ENCODE results near the gene RAP1B.

Gene RAP1B

GRCh38 chr12:68610370-68611093, at the start of gene RAP1B:
Gene RAP1B, plus strand, starts transcription at chr12:68610899. Its CDS starts 37,826 bp downstream, at chr12:68648725.
- peak; percentile 92 for DNase-seq (ENCODE audit: low spot score)

GRCh38 chr12:68561830-68562229, 48.9 kb upstream of the RAP1B start:
- DNase-seq (ENCODE audit: low spot score): no peak

DNA sequence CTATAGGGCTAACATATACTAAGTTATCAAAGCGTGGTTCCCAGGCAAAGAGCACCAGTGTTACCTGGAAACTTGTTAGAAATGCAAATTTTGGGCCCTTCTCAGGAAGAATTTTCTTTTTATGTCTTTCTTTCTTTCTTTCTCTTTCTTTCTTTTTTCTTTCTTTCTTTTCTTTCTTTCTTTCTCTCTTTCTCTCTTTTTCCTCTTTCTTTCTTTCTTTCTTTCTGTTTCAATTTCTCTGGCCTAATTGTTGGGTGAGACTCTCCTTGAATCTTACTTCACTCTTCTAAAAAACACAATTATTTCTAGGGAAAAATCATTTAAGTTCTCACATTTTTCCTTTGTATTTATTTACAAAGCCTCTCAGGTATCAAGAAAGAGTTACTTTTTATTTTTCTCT, 46.5 kb upstream of the RAP1B start:
- DNase-seq (ENCODE audit: low spot score): no peak

GRCh38 chr12:68565391-68565903, 45.3 kb upstream of the RAP1B start:
- no peak for DNase-seq (ENCODE audit: low spot score)

- DNase-seq (ENCODE audit: low spot score): no peak
Observed at GRCh38 chr12:68568922-68569569, 41.7 kb upstream of the RAP1B start.

DNA sequence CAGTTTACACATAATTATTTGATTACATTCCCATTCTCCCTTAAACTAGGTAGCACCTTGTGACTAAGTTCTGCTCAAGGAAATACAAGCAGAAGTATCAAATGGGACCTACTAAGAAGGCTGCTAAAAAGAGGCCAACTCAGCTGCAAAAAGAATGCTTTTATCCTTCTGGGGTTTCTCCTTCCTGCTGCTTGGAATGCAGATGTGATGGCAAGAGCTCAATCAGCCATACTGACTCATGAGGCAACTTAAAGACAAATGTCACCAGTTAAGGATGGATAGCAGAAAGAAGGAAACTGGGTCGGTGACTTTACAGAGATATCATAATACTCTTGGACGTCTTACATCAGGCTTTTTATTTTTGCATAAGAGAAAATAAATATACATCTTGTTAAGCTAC, 38.0 kb upstream of the RAP1B start:
- DNase-seq (ENCODE audit: low spot score): no peak

GRCh38 chr12:68573406-68573805, 37.3 kb upstream of the RAP1B start:
- DNase-seq (ENCODE audit: low spot score): no peak

DNA sequence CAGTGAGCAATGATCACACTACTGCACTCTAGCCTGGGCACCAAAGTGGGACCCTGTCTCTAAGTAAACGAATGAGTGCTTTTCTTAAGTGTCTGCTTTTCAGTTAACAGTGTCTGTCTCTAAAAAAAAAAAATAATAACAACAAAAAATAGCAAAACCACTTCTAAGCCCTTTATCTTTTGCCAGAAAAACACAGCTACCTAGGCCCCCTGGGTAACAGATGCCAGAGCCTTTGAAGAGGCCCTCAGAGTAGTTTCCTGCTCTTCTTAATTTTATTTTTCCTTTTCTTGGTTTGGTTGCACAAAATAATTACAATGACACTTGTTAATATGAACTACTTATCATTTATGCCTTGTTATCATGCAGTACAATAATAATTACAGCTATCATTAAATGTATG, 32.8 kb upstream of the RAP1B start:
- no peak for DNase-seq (ENCODE audit: low spot score)

- DNase-seq (ENCODE audit: low spot score): no peak
Observed at GRCh38 chr12:68578765-68579164, 31.9 kb upstream of the RAP1B start.

DNA sequence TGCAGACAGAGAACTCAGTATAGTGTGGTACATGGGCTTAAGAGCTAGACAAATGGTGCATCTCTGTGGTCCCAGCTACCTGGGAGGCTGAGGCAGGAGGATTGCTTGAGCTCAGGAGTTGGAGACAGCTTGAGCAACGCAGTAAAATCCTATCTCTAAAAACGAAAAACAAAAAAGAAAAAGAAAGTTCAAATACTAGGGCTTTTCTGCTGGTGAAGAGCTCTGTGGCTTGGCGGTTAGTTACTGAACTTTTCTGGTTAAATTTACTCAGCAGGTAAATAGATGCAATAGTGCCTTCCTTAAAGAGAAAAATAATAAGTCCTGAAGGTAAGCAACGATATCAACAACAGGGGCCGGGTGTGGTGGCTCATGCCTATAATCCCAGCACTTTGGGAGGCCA, 31.4 kb upstream of the RAP1B start:
- DNase-seq (ENCODE audit: low spot score): no peak

DNA sequence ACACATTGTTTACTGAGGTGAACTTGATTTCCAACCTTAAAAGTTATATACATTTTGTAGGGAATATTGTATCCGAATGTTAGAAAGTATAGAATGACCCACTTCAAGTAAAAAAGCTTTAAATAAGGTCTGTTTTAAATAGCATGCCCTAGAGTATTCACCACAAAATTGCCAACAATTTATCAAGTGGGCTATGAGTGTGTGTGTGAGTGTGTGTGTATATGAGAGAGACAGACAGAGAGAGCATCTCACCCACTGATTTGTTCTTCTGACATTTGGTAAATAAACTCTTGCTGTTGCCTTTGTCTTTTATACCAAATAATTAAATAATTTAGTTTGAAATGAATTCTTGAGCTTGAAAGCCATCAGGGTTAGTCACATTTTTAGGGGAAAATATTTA, 29.8 kb upstream of the RAP1B start:
- no peak for DNase-seq (ENCODE audit: low spot score)

GRCh38 chr12:68581926-68582325, 28.8 kb upstream of the RAP1B start:
- no peak for DNase-seq (ENCODE audit: low spot score)

DNA sequence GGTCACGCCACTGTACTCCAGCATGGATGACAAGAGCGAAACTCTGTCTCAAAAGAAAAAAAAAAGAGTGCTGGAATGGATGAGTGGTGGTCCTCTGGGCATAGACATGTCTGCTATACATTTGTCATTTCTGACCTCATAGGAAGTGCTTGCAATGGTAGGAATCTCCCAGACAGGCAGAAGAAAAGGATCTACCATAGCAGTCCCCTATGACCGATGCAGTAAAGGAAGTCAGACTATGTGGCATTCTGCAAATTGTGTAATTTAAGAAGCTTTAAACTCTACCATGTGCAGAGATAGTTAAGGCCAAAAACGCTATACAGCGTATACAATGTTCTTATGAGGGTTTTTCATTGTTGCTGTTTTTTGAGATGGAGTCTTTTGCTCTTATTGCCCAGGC, 24.7 kb upstream of the RAP1B start:
- no peak for DNase-seq (ENCODE audit: low spot score)

DNA sequence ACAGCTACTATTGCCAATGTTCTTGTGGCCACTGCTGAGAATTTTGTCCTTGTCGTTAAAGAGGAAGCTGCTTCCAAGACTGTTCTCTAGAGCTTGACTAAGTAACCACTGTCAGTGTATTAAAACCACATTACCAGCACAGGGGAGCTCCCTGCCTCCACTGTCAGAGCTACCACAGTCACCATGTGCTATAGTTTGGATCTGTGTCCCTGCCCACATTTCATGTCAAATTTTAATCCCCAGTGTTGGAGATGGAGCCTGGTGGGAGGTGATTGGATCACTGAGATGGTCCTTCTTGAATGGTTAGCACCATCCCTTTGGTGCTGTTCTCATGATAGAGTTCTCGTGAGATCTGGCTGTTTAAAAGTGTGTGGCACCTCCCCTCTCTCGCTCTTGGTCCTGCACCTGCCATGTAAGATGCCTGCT, 23.2 kb upstream of the RAP1B start:
- DNase-seq (ENCODE audit: low spot score): peak; percentile 63

DNA sequence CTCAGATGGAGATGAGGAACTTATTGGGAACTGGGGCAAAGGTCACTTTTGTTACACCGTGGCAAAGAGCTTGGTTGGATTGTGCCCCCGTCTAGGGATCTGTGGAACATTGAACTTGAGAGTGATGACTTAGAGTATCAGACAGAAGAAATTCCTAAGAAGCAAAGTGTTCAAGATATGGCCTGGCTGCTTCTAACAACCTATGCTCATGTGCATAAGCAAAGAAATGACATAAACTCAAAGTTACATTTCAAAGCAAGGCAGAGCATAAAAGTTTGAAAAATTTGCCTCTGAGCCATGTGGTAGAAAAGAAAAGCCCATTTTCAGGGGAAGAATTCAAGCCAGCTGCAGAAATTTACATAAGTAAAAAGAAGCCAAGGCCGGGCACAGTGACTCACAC, 21.5 kb upstream of the RAP1B start:
- DNase-seq (ENCODE audit: low spot score): no peak

GRCh38 chr12:68591734-68592418, 18.8 kb upstream of the RAP1B start:
- DNase-seq (ENCODE audit: low spot score): peak; percentile 86

DNA sequence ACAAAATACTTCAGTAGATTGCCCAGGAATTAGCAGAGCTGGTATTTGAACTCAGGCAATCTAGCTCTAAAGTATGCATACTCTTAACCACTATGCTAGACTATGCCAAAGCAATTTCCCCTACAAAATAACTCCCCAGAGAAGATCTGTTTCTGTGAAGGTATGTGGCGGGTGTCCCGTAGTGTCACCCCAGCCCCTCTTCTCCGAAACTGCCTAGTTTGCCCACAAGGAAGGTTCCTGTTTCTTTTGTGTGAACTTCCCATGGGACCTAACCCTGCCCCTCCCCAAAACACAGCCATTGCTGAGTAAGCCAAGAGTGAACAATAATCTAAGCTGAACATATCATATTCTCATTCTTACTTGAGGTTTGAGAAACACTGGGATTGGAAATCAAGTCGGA, 15.5 kb upstream of the RAP1B start:
- no peak for DNase-seq (ENCODE audit: low spot score)

DNA sequence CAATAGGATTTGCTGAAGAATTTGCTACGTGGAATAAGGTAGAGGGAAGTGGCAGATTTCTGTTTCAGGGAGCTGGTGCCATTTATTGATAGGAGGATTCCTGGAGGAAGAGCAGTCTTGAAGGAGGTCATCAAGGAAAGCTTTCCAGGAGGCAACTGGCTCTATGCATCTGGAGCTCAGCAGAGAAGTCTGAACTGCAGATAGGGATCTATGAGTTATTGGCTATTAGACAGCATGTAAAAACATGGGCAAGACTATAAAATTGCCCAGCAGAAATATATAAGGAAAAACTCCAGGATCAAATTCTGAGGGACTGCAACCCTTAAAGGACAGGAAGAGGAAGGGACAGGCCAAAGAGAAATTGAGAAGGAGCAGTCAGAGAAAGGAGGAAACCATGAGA, 8.9 kb upstream of the RAP1B start:
- no peak for DNase-seq (ENCODE audit: low spot score)

DNA sequence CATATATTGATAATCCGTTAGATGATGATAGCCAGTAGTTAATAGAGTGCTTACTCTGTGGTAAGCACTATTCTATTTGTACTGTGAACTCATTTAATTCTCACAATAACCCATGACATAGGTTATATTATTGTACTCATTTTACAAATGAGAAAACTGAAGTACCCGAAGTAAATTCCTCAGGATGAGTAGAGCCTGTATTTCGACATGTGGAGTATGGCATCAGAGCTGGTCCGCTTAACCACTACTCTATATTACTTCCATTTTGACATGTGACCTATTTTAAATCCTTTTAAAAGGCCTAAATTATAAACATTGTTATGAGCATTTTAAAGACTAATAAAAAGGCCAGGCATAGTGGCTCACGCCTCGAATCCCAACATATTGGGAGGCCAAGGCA, 8.0 kb upstream of the RAP1B start:
- DNase-seq (ENCODE audit: low spot score): no peak

- no peak for DNase-seq (ENCODE audit: low spot score)
Observed at GRCh38 chr12:68608191-68608590, 2.5 kb upstream of the RAP1B start.

DNA sequence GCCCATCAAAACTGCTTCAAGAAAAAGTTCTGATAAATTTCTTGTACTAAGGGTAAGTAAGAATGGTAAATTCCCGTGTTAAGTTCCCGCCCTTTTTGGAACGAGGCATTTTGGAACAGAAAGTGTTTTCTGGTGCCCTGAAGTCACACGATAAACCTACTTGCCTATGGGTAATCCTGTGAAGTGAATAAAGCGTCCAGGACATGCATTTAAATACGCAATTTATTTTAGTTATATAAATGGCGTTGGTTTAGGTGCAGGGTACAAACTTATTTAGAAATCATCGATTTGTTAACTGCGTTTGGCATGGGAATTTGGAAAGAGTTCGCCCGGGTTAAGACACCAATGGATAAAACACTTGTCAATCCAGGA, 715 bp upstream of the RAP1B start:
- peak; percentile 61 for DNase-seq (ENCODE audit: low spot score)

GRCh38 chr12:68611094-68611805, 551 bp downstream of the RAP1B start:
- DNase-seq (ENCODE audit: low spot score): peak; percentile 62

DNA sequence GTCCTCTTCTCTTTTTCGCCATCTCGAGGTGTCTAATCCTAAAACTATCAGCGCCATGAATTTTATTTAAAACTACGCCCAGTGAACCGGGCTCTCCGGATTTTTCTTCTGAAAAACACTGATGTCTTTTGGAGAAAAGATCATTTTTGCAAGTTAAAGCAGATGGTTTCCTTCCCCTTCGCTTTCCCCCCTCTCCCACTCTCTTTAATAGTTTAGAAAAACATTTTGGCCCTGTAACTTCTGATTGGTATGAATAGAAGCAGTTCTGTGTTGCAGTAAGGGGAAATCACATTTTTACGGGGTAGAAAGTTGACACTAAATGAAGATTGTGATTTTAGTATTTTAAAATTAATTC, 1.1 kb downstream of the RAP1B start:
- DNase-seq (ENCODE audit: low spot score): peak; percentile 28
